ENCODE measurements around the gene PNKP.

PNKP gene

GRCh38 chr19:49889687-49890348 is 22.4 kb upstream of the PNKP start:
- no peak for FAIRE-seq

DNA sequence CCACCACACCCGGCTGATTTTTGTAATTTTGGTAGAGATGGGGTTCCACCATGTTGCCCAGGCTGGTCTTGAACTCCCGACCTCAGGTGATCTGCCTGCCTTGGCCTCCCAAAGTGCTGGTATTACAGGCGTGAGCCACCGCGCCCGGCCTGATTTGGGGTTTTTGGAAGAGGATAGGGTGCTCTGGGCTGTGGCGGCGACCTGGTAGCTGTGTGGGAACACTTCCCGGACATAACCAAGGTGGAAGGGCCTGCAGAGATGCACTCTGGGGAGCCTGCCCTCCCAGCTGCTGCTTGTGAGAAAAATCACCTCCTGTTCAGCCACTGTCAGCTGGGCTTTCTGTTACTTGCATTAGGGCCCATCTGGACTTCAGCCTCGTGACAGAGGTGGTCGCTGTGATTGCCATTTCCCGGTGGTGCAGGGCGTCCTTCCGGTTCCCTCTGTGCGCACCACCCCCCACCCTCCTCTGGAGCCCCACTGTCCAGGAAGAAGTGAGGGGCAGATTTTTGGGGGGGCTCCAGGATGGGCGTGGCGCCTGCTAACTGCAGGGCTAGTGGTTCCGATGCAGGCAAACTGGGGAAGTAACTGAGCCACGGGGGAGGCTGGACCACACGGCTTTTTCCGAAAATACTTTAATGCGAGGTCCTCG is 21.8 kb upstream of the PNKP start:
- FAIRE-seq: no peak

- no peak for FAIRE-seq
Measured at GRCh38 chr19:49888510-49888824, 21.1 kb upstream of the PNKP start.

- no peak for FAIRE-seq
Measured at GRCh38 chr19:49887665-49888509, 20.5 kb upstream of the PNKP start.

DNA sequence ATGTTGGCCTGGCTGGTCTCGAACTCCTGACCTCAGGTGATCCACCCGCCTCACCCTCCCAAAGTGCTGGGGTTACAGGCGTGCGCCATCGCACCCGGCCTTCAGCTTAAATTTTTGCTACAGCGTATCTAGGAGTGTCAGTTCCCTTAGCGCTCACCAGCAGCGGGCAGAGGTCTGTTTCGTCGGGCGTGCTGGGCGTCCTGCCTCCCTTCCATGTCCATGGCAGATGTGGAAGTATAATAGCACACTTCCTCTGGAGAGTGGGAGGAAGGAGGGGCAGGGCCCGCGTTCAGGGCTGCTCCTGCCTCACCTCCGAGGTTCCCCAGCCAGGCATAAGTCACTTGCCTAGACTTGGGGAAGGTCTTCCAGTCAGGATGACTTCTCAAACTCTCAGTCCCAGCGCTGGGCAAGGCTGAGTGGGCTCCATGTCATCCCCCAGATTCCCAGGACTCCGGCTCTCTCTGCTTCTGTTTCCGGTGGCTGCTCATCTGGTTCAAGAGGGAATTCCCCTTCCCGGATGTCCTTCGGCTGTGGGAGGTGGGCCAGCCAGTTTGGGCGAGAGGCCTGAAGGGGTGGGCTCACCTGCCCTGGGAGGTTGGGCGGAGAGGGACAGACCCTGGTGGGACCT is 19.8 kb upstream of the PNKP start:
- FAIRE-seq: no peak

DNA sequence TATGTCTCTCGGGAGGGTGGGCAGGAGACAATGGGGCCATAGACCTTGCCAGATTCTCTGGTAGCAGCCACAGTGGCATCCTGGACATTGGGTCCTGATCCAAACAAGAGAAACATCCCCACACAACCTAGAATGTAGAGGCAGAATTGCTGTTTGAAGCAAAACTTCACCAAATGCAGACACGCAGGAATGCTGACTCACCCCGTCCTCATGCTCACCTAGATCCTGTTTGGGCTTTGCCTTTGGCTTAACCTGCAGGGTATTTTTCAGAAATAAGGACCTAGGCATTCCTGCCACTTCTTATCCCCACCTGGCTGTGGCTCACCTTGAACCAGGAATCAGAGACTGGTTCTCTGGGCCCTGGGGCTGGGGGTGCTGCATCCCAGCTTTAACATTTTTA is 17.4 kb upstream of the PNKP start:
- no peak for FAIRE-seq

DNA sequence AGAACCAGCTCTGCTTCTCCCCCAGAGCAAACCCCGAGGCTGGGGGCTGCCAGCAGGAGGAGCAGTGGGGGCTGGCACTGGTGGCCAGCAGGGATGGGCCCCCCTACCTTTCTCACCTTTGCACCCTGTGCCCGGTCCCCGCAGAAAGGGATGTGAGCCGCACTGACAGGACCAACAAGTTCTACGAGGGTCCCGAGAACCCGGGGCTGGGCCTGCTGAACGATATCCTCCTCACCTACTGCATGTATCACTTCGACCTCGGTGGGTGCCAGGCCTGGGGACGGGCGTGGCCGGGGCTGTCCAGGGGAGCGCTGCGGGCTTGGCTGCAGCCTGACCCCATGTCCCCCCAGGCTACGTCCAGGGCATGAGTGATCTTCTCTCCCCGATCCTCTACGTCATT is 16.7 kb upstream of the PNKP start:
- no peak for FAIRE-seq

DNA sequence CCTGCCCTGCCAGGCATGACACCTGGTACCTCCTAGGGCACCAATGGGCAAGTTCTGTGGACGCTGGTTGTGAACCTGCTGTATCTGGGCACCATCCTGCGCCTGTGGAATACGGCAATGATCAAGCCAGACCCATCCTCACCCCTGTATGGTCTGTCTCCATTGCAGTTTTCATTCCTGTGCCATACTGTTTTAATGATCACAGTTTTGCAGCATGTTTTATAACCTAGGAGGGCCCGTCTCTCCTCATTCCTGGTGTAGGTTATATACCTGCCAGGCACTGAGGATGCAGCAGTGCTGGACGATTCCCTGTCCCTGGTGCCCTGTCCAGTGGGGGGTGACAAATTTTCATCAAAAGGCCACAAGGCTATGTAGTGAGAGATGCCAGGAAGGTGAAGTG is 15.7 kb upstream of the PNKP start:
- no peak for FAIRE-seq

DNA sequence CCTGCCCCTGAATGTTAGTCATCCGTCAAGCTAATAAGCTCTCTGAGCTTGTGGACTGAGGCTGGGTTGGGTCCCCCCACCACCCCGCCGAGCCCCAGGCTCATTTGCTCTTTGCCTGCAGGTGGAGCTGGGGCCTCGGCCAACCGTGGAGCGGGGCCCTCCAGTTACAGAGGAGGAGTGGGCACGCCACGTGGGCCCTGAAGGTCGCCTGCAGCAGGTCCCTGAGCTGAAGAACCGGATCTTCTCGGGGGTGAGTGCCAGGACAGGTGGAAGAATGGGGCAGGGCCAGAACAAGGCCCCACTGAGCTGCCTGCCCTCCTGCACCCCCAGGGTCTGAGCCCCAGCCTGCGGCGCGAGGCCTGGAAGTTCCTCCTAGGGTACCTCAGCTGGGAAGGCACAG is 15.3 kb upstream of the PNKP start:
- no peak for FAIRE-seq

GRCh38 chr19:49881672-49882394 is 14.5 kb upstream of the PNKP start:
- FAIRE-seq: no peak

GRCh38 chr19:49881186-49881585 is 13.8 kb upstream of the PNKP start:
- no peak for FAIRE-seq

- FAIRE-seq: no peak
Measured at GRCh38 chr19:49880162-49880869, 12.9 kb upstream of the PNKP start.

DNA sequence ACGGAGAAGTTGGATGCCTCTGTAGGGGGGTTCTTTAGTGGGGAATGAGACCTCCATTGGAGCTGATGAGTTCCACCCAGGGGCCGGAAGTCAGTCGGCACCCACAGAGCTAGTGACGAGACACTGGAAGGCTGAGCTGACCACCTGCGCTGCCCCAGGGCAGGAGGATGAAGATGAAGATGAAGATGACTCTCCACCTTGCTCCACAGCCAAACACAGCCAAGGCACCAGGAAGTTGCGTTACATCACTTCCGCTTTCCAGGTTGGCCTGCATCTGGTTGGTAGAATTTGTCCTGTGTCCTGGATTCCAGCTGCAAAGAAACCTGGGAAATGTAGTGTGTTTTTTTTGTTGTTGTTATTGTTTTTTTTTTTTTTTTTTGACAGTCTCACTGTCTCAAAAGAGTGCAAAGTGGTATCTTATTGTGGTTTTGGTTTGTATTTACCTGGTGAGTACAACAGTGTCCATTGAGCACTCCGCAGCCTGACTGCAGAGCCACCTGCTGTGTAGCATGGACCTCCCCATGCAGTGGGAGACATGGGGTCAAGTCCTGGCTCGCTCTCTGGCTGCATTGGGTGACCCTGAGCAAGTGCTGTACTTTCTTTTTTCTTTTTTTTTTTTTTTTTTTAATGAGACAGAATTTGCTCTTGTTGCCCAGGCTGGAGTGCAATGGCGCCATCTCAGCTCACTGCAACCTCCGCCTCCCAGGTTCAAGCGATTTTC is 12.0 kb upstream of the PNKP start:
- FAIRE-seq: no peak

DNA sequence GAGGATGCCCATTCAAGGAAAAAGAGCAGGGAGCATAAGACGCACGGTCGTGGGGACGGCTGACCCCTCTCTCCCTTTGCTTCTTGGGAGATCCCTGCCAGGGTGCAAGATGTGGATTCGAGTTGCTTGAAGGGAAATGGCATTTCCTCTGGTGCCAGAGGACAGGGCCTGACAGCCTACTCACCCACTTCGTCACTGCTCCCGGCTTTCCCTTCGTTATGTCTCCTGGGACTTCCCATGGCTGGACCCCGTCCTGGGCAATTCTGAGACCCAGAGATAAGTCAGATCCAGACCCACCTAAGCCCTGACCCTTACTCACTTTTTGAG is 11.3 kb upstream of the PNKP start:
- no peak for FAIRE-seq

- FAIRE-seq: peak; percentile 26
Measured at GRCh38 chr19:49877879-49878743, 10.7 kb upstream of the PNKP start.

- FAIRE-seq: peak; percentile 99
Measured at GRCh38 chr19:49877020-49877878, 9.9 kb upstream of the PNKP start, which contains the start of the genes AKT1S1 and TBC1D17. AKT1S1 (minus strand) TSS chr19:49877355; CDS start chr19:49873295, 4,060 bp downstream. TBC1D17 (plus strand) TSS chr19:49877702; CDS start chr19:49877724, 22 bp downstream.

GRCh38 chr19:49876422-49877019 is 9.1 kb upstream of the PNKP start:
- peak; percentile 97 for FAIRE-seq

DNA sequence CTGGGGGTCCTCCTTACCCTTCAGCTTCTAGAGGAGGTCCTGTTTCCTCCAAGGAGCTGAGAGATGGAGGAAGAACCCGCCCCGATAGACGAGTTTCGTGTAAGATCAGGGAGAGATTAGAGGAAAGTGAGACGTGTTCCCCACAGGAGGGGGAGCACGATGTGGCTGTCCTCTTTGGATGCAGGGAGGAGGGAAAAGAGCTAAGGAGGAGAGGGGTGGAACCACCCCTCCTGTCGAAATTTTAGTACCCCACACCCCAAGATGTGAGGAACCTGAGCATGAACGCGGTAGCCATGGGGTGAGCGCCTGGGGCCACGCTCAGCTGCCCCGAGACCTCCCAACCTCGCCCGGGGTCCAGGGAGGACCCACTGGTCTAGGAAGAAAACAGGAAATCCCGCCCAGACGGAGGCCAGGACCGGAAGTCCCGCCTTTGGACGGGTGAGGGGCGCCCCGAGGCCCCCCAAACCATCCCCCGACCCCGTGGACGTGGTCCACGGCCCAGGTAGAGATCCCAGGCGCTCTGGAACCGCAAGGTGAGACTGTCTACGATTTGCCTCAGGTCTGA is 8.6 kb upstream of the PNKP start:
- FAIRE-seq: no peak

DNA sequence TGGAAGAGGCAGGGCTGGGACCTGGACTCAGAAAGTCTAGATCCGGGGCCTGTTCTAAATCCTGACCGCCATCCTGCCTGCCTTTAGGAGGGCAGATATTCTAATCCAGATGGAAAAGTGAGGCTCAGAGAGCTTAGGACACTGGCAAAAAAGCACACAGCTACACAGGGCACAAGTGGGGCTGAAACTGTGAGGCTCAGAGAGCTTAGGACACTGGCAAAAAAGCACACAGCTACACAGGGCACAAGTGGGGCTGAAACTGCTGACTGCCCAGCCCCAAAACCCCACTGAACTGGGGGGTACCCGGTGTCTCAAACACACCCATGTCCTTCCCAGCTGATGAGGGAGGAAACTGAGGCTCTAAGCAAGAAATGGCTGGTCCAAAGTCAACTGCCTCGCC is 7.8 kb upstream of the PNKP start:
- FAIRE-seq: no peak

All from endometrium (tissue), 2 donors.